Measurements from ENCODE around the gene NR5A2. TPM values are rescaled to one million over a fixed set of nuclear protein-coding genes. Genes with fewer than 3 reads are reported as not detected.
"Not testable (repeated sequence)": the region's sequence is repeated elsewhere in the genome, so short reads cannot be mapped to it uniquely, and the experiment has no call there.

The NR5A2 gene
- polyA plus RNA-seq, 6 donors from 2014 or later: not detected

DNA sequence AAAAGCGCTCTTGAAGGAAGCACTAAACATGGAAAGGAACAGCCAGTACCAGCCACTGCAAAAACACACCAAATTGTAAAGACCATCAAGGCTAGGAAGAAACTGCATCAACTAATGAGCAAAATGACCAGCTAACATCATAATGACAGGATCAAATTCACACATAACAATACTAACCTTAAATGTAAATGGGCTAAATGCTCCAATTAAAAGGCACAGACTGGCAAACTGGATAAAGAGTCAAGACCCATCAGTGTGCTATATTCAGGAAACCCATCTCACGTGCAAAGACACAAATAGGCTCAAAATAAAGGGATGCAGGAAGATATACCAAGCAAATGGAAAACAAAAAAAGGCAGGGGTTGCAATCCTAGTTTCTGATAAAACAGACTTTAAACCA, 159.8 kb downstream of the NR5A2 start:
- Mint-ChIP-seq H3K27me3 (peaks cover 0 to 14% (median 0%) of the 10 kb centered on the region in 3 donors), H3K36me3 (peaks cover 4 to 15% of the 10 kb centered on the region in 2 donors), H3K4me3 (peak overlapping the region in 1 of 8 donors; percentile 49), H3K4me1 (peaks cover 9 to 21% (median 17%) of the 10 kb centered on the region in 3 donors)
- not testable (repeated sequence) for ATAC-seq (ENCODE audit: low read depth in 2 of 2); H3K27ac Mint-ChIP-seq; H3K9me3 Mint-ChIP-seq; DNase-seq

GRCh38 chr1:200191993-200192392, 164.5 kb downstream of the NR5A2 start:
- peaks cover 0 to 7% (median 3%) of the 10 kb centered on the region in 3 donors for H3K27me3 Mint-ChIP-seq
- peaks cover 0 to 4% of the 10 kb centered on the region in 2 donors for H3K36me3 Mint-ChIP-seq
- no peak overlapping the region for H3K4me3 Mint-ChIP-seq
- no peak overlapping the region for H3K27ac Mint-ChIP-seq
- H3K9me3 Mint-ChIP-seq: peaks cover 0 to 4% (median 0%) of the 10 kb centered on the region in 7 donors
- DNase-seq (no peak), ATAC-seq (ENCODE audit: low read depth in 2 of 2) (no peak)
- no peaks in the 10 kb centered on the region for H3K4me1 Mint-ChIP-seq

- peaks cover 0 to 5% (median 3%) of the 10 kb centered on the region in 3 donors for H3K27me3 Mint-ChIP-seq
- H3K36me3 Mint-ChIP-seq: no peaks in the 10 kb centered on the region
- DNase-seq (no peak), ATAC-seq (ENCODE audit: low read depth in 2 of 2) (no peak)
- peaks cover 0 to 4% (median 0%) of the 10 kb centered on the region in 7 donors for H3K9me3 Mint-ChIP-seq
- peak overlapping the region in 1 of 6 donors; percentile 65 for H3K27ac Mint-ChIP-seq
- no peak overlapping the region for H3K4me3 Mint-ChIP-seq
- H3K4me1 Mint-ChIP-seq: no peaks in the 10 kb centered on the region
Measured at GRCh38 chr1:200194477-200194876, 167.0 kb downstream of the NR5A2 start.

- ATAC-seq (ENCODE audit: low read depth in 2 of 2) (no peak), DNase-seq (no peak)
- Mint-ChIP-seq H3K27ac (no peak overlapping the region), H3K4me1 (no peaks in the 10 kb centered on the region), H3K36me3 (peaks cover 0 to 7% of the 10 kb centered on the region in 2 donors), H3K4me3 (no peak overlapping the region), H3K27me3 (peaks cover 0 to 5% (median 3%) of the 10 kb centered on the region in 3 donors), H3K9me3 (peaks cover 0 to 7% (median 0%) of the 10 kb centered on the region in 7 donors)
Measured at GRCh38 chr1:200198236-200198635, 170.7 kb downstream of the NR5A2 start.

DNA sequence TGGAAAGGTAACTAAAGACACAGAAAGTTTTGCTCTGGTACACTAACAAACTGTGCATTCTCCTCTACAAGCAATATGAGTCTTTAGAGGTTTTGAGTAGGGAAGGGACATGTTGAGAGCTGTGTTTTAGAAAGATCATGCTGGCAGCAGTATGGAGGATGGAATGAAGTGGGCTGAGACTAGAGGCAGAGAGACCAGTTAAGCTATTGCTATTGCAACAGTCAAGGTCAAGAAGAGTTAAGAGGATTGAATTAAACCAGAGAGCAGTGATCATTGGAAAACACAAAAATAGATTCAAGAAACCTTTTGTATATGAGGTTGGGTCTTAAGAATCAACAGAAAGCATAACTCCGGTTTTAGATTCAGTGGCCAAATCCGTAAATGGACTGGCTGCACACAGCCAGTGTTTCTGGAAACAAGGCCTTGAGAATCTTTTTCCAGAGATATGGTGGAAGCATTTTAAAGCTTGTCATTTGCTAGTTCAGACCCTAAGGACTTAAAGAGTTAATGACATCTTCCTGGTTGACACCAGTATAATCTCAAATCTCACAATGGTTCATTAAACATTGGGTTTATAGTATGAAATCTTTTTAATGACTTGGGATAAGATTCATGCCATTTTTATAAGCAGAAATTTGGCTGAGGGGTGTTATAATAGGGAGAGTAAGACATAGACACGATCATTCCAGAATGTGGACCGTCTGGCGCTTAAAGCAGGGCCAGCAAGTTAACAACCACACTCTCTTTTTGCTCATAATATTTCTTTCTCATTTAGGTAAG, 177.9 kb downstream of the NR5A2 start:
- Mint-ChIP-seq H3K36me3 (peaks cover 0 to 7% of the 10 kb centered on the region in 2 donors), H3K27me3 (no peaks in the 10 kb centered on the region)

DNA sequence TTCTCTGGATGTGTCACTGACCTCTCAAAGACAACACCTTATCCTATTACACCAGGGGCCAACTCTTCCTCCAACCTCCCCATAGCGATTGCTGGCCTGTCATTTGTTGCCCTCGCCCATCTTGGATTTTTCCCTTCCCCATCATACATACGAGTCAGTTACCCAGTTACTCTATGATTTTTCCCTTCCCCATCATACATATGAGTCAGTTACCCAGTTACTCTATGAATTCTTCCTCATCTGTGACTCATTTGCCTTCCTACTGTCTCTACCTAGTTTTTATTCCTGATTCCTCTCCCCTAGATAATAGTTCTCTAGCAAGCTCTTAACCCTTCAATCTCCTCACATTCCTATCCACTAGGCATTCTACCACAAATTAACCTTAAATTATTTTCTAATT, 178.8 kb downstream of the NR5A2 start:
- H3K4me3 Mint-ChIP-seq: no peak overlapping the region
- H3K36me3 Mint-ChIP-seq: peaks cover 0 to 7% of the 10 kb centered on the region in 2 donors
- no peak overlapping the region for H3K27ac Mint-ChIP-seq
- H3K4me1 Mint-ChIP-seq: peaks cover 5 to 8% (median 7%) of the 10 kb centered on the region in 3 donors
- no peaks in the 10 kb centered on the region for H3K27me3 Mint-ChIP-seq
- peaks cover 0 to 9% (median 0%) of the 10 kb centered on the region in 7 donors for H3K9me3 Mint-ChIP-seq
- no peak for DNase-seq
- ATAC-seq (ENCODE audit: low read depth in 2 of 2): no peak

More for the DNA sequence above, 177.9 kb downstream of the NR5A2 start:
- DNase-seq (no peak), ATAC-seq (ENCODE audit: low read depth in 2 of 2) (no peak)
- Mint-ChIP-seq H3K4me3 (no peak overlapping the region), H3K27ac (no peak overlapping the region), H3K9me3 (peaks cover 0 to 9% (median 0%) of the 10 kb centered on the region in 7 donors), H3K4me1 (peaks cover 5 to 8% (median 7%) of the 10 kb centered on the region in 3 donors)

DNA sequence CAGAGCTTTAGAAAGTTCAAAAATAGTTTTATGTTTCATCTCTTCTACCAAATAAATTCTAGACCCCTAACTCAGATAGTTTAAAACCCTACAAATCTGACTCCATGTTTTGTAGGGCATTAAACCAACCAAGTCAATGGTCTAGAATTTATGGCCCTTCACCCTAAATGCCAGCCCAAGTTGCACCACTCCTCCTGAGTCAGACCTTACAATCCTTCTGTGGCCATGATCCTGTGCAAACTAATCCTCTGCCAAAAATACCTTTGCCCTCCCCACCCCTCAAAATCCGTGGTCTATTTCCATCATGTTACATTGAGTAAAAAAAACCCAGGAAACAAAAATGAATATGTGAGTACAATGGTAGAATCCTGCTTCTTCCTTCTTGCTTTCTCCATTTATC, 179.3 kb downstream of the NR5A2 start:
- Mint-ChIP-seq H3K27me3 (no peaks in the 10 kb centered on the region), H3K36me3 (peaks cover 0 to 7% of the 10 kb centered on the region in 2 donors), H3K4me1 (peaks cover 5 to 8% (median 7%) of the 10 kb centered on the region in 3 donors), H3K9me3 (peaks cover 0 to 9% (median 0%) of the 10 kb centered on the region in 7 donors), H3K4me3 (no peak overlapping the region), H3K27ac (no peak overlapping the region)
- ATAC-seq (ENCODE audit: low read depth in 2 of 2): no peak
- DNase-seq: no peak

DNA sequence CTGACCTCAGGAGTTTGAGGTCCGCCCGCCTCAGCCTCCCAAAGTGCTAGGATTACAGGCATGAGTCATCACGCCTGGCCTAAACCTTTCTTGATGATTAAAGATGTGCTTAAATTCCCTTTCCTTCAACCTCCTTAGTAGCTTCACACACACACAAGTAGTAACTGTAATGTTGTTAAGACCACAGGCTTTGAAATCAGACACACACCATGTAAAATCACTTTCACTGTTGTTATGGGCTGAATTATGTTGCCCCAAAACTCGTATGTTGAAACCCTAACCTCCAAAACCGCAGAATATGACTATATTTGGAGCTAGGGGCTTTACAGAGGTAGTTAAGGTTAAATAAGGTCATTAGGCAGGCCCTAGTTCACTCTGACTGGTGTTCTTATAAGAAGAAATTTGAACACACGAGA, 180.2 kb downstream of the NR5A2 start:
- ATAC-seq (ENCODE audit: low read depth in 2 of 2) (peak; percentile 50 to 68), DNase-seq (no peak)
- H3K9me3 Mint-ChIP-seq: peaks cover 0 to 5% (median 0%) of the 10 kb centered on the region in 7 donors
- H3K36me3 Mint-ChIP-seq: peaks cover 0 to 2% of the 10 kb centered on the region in 2 donors
- no peak overlapping the region for H3K27ac Mint-ChIP-seq
- H3K27me3 Mint-ChIP-seq: no peaks in the 10 kb centered on the region
- no peak overlapping the region for H3K4me3 Mint-ChIP-seq
- peaks cover 5 to 8% (median 7%) of the 10 kb centered on the region in 3 donors for H3K4me1 Mint-ChIP-seq

DNA sequence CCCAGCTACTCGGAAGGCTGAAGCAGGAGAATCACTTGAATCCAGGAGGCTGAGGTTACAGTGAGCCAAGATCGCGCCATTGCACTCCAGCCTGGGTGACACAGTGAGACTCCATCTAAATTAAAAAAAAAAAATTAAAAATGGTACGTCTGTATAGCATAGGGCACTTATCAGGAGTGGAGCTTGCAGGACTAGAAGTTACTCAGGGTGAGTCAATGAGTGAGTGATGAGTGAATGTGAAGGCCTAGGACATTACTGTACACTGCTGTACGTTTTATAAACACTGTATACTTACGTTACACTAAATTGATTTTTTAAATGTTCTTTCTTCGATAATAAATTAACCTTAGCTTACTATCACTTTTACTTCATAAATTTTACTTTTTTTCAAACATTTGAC, 183.6 kb downstream of the NR5A2 start:
- Mint-ChIP-seq H3K27ac (no peak overlapping the region), H3K27me3 (no peaks in the 10 kb centered on the region), H3K4me3 (no peak overlapping the region), H3K4me1 (no peaks in the 10 kb centered on the region), H3K9me3 (peaks cover 2 to 12% (median 7%) of the 10 kb centered on the region in 7 donors), H3K36me3 (peaks cover 0 to 12% of the 10 kb centered on the region in 2 donors)
- ATAC-seq (ENCODE audit: low read depth in 2 of 2) (no peak), DNase-seq (no peak)

- no peak for ATAC-seq (ENCODE audit: low read depth in 2 of 2)
- Mint-ChIP-seq H3K4me1 (no peaks in the 10 kb centered on the region), H3K4me3 (no peak overlapping the region)
Measured at GRCh38 chr1:200213392-200213791, 185.9 kb downstream of the NR5A2 start.

GRCh38 chr1:200213921-200214320, 186.4 kb downstream of the NR5A2 start:
- H3K4me3 Mint-ChIP-seq: no peak overlapping the region
- no peaks in the 10 kb centered on the region for H3K4me1 Mint-ChIP-seq
- ATAC-seq (ENCODE audit: low read depth in 2 of 2) (no peak), DNase-seq (no peak)
- H3K36me3 Mint-ChIP-seq: peaks cover 0 to 12% of the 10 kb centered on the region in 2 donors
- H3K27ac Mint-ChIP-seq: no peak overlapping the region
- H3K27me3 Mint-ChIP-seq: peaks cover 0 to 3% (median 0%) of the 10 kb centered on the region in 3 donors
- H3K9me3 Mint-ChIP-seq: peaks cover 0 to 12% (median 6%) of the 10 kb centered on the region in 7 donors

More at GRCh38 chr1:200213392-200213791, 185.9 kb downstream of the NR5A2 start:
- DNase-seq: no peak
- H3K9me3 Mint-ChIP-seq: peaks cover 0 to 12% (median 6%) of the 10 kb centered on the region in 7 donors
- H3K27ac Mint-ChIP-seq: no peak overlapping the region
- no peaks in the 10 kb centered on the region for H3K27me3 Mint-ChIP-seq
- peaks cover 0 to 12% of the 10 kb centered on the region in 2 donors for H3K36me3 Mint-ChIP-seq

DNA sequence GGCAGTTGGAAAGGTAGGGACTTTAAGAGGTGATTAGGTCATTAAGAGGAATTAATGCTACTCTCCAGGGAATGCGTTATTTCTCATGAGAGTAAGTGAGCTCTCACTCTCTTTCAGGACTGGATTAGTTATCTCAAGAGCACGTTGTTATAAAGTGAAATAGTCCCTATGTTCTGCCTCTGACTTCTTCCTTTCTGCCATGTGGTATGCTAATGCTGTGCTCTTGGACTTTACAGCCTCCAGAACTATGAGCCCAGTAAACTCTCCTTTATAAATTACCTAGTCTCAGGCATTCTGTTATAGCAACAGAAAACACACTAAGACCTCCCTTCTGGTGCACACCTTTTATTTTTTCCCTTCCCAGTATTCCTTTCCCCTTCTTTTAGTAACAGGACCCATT, 187.8 kb downstream of the NR5A2 start:
- H3K4me3 Mint-ChIP-seq: no peak overlapping the region
- H3K27ac Mint-ChIP-seq: peak overlapping the region in 1 of 6 donors; percentile 92
- no peaks in the 10 kb centered on the region for H3K4me1 Mint-ChIP-seq
- DNase-seq (no peak), ATAC-seq (ENCODE audit: low read depth in 2 of 2) (no peak)
- peaks cover 0 to 12% of the 10 kb centered on the region in 2 donors for H3K36me3 Mint-ChIP-seq
- H3K9me3 Mint-ChIP-seq: peaks cover 0 to 12% (median 6%) of the 10 kb centered on the region in 7 donors
- peaks cover 0 to 4% (median 0%) of the 10 kb centered on the region in 3 donors for H3K27me3 Mint-ChIP-seq

- Mint-ChIP-seq H3K27me3 (peaks cover 0 to 8% (median 4%) of the 10 kb centered on the region in 3 donors), H3K4me1 (no peaks in the 10 kb centered on the region), H3K27ac (peak overlapping the region in 1 of 6 donors; percentile 33), H3K36me3 (peaks cover 0 to 12% of the 10 kb centered on the region in 2 donors), H3K4me3 (peak overlapping the region in 1 of 8 donors; percentile 6), H3K9me3 (peaks cover 0 to 12% (median 7%) of the 10 kb centered on the region in 7 donors)
- no peak for DNase-seq
- ATAC-seq (ENCODE audit: low read depth in 2 of 2): no peak
Measured at GRCh38 chr1:200217703-200218102, 190.2 kb downstream of the NR5A2 start.

Data from naive B cell (primary cell).